ENCODE data around the gene MICAL3.

MICAL3 gene

GRCh38 chr22:17822087-17822486 lies 202.3 kb downstream of the MICAL3 start:
- no peaks in the 10 kb centered on the region for H3K4me1 ChIP-seq (ENCODE audit: insufficient read depth, low read length)
- no peak overlapping the region for H3K9ac ChIP-seq (ENCODE audit: low read depth, low read length)
- H3K9me3 ChIP-seq (ENCODE audit: control insufficient read depth, insufficient read depth, low read length), result no peaks in the 10 kb centered on the region
- no peaks in the 10 kb centered on the region for H3K36me3 ChIP-seq (ENCODE audit: insufficient read depth, low read length)

DNA sequence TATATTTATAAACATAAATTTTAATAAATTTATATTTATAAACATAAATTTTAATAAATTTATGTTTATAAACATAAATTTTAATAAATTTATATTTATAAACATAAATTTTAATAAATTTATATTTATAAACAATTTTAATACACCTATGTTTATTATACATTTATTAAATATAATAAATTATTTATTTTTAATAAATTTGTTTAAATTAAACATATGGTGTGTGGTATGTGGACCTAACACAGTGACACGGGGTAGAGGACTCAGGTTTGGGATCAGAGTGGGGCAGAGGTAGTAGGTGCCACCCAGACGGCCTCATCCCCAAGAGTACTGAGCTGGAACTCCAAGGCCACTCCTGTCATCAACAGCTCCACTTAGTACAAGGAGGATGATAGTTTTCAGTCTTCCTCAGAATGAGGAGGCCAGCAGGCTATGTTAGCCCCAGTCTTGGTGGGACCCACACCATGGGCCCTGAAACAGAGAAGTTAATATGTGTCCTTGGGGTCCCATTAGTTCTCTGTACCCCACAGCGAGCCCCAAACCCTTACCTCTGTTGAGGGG lies 203.4 kb downstream of the MICAL3 start:
- no peaks in the 10 kb centered on the region for H3K9me3 ChIP-seq (ENCODE audit: control insufficient read depth, insufficient read depth, low read length)
- no peaks in the 10 kb centered on the region for H3K36me3 ChIP-seq (ENCODE audit: insufficient read depth, low read length)

GRCh38 chr22:17818649-17819048 lies 205.7 kb downstream of the MICAL3 start:
- H3K36me3 ChIP-seq (ENCODE audit: insufficient read depth, low read length), result no peaks in the 10 kb centered on the region
- H3K9me3 ChIP-seq (ENCODE audit: control insufficient read depth, insufficient read depth, low read length), result no peaks in the 10 kb centered on the region
- no peak overlapping the region for H3K9ac ChIP-seq (ENCODE audit: low read depth, low read length)
- no peaks in the 10 kb centered on the region for H3K4me1 ChIP-seq (ENCODE audit: insufficient read depth, low read length)

More for the DNA sequence above, 203.4 kb downstream of the MICAL3 start:
- H3K4me1 ChIP-seq (ENCODE audit: insufficient read depth, low read length), result no peaks in the 10 kb centered on the region
- H3K9ac ChIP-seq (ENCODE audit: low read depth, low read length), result no peak overlapping the region

- Histone ChIP-seq H3K9ac (ENCODE audit: low read depth, low read length) (no peak overlapping the region), H3K4me1 (ENCODE audit: insufficient read depth, low read length) (no peaks in the 10 kb centered on the region), H3K9me3 (ENCODE audit: control insufficient read depth, insufficient read depth, low read length) (no peaks in the 10 kb centered on the region), H3K36me3 (ENCODE audit: insufficient read depth, low read length) (no peaks in the 10 kb centered on the region)
Measured at GRCh38 chr22:17818180-17818579, 206.2 kb downstream of the MICAL3 start.

DNA sequence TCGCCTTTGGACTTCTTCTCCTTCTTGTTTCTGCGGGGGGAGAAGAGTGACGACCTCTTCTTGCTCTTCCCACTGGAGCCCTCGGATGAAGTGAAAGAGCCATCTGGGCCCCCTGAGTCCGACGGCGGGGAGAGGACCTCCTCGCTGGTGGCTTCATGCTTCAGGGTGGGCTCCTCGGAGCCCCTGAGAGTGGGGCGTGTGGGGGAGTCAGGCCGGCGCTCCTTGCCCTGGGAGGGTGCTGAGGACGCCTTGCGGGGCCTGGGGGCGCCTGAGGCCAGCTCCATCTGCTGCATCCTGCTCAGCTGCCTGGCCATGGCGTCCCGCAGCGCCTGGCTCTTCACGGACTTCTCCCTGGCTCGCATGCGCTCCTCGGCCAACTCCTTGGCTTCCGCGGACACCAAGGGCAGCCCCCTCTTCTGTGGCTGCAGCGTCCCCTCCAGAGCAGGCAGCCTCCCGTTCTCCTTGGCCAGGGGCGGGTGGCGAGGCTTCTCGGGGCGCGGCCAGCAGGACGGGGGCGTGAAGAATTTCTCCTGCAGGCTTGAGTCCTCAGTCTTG lies 206.8 kb downstream of the MICAL3 start:
- Histone ChIP-seq H3K9me3 (ENCODE audit: control insufficient read depth, insufficient read depth, low read length) (no peaks in the 10 kb centered on the region), H3K4me1 (ENCODE audit: insufficient read depth, low read length) (no peaks in the 10 kb centered on the region), H3K9ac (ENCODE audit: low read depth, low read length) (no peak overlapping the region), H3K36me3 (ENCODE audit: insufficient read depth, low read length) (no peaks in the 10 kb centered on the region)

- H3K9me3 ChIP-seq (ENCODE audit: control insufficient read depth, insufficient read depth, low read length), result no peaks in the 10 kb centered on the region
- H3K36me3 ChIP-seq (ENCODE audit: insufficient read depth, low read length), result no peaks in the 10 kb centered on the region
- H3K9ac ChIP-seq (ENCODE audit: low read depth, low read length), result no peak overlapping the region
- H3K4me1 ChIP-seq (ENCODE audit: insufficient read depth, low read length), result no peaks in the 10 kb centered on the region
Measured at GRCh38 chr22:17817079-17817478, 207.3 kb downstream of the MICAL3 start.

- Histone ChIP-seq H3K9me3 (ENCODE audit: control insufficient read depth, insufficient read depth, low read length) (no peaks in the 10 kb centered on the region), H3K4me1 (ENCODE audit: insufficient read depth, low read length) (no peaks in the 10 kb centered on the region), H3K9ac (ENCODE audit: low read depth, low read length) (no peak overlapping the region), H3K36me3 (ENCODE audit: insufficient read depth, low read length) (no peaks in the 10 kb centered on the region)
Measured at GRCh38 chr22:17816649-17817048, 207.7 kb downstream of the MICAL3 start.

- Histone ChIP-seq H3K4me1 (ENCODE audit: insufficient read depth, low read length) (no peaks in the 10 kb centered on the region), H3K9ac (ENCODE audit: low read depth, low read length) (no peak overlapping the region), H3K36me3 (ENCODE audit: insufficient read depth, low read length) (0 out of 2 replicates have a peak, but pooled peaks cover 3% of the 10 kb centered on the region), H3K9me3 (ENCODE audit: control insufficient read depth, insufficient read depth, low read length) (no peaks in the 10 kb centered on the region)
Measured at GRCh38 chr22:17815703-17816254, 208.6 kb downstream of the MICAL3 start.

- H3K9ac ChIP-seq (ENCODE audit: low read depth, low read length), result no peak overlapping the region
- 0 out of 2 replicates have a peak, but pooled peaks cover 3% of the 10 kb centered on the region for H3K36me3 ChIP-seq (ENCODE audit: insufficient read depth, low read length)
- H3K4me1 ChIP-seq (ENCODE audit: insufficient read depth, low read length), result no peaks in the 10 kb centered on the region
- no peaks in the 10 kb centered on the region for H3K9me3 ChIP-seq (ENCODE audit: control insufficient read depth, insufficient read depth, low read length)
Measured at GRCh38 chr22:17814830-17815229, 209.5 kb downstream of the MICAL3 start.

GRCh38 chr22:17814084-17814483 lies 210.3 kb downstream of the MICAL3 start:
- no peak overlapping the region for H3K9ac ChIP-seq (ENCODE audit: low read depth, low read length)
- 0 out of 2 replicates have a peak, but pooled peaks cover 3% of the 10 kb centered on the region for H3K36me3 ChIP-seq (ENCODE audit: insufficient read depth, low read length)
- H3K9me3 ChIP-seq (ENCODE audit: control insufficient read depth, insufficient read depth, low read length), result no peaks in the 10 kb centered on the region
- H3K4me1 ChIP-seq (ENCODE audit: insufficient read depth, low read length), result no peaks in the 10 kb centered on the region

DNA sequence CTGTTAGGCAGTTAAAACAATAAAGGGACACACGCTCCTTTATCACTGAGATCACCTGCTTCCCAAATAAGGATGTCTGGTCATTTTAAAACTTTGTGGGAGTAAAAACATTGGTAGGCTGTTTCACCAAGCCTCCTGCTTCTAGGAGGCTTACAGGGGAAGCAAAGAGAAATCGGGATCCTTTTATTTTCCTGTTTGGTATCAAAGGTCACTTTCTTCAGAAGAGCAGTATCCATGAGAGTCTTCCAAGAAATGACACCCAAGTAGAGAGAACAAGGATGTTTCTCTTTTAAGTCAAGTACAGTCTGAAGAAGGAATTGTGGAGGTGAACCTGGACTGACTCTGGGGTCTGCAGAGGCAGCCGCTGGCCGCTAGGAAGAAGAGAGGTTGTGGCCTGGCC lies 213.2 kb downstream of the MICAL3 start:
- H3K36me3 ChIP-seq (ENCODE audit: insufficient read depth, low read length), result 0 out of 2 replicates have a peak, but pooled peaks cover 3% of the 10 kb centered on the region
- no peaks in the 10 kb centered on the region for H3K9me3 ChIP-seq (ENCODE audit: control insufficient read depth, insufficient read depth, low read length)
- H3K9ac ChIP-seq (ENCODE audit: low read depth, low read length), result no peak overlapping the region
- H3K4me1 ChIP-seq (ENCODE audit: insufficient read depth, low read length), result peaks cover 12% of the 10 kb centered on the region

- Histone ChIP-seq H3K36me3 (ENCODE audit: insufficient read depth, low read length) (0 out of 2 replicates have a peak, but pooled peaks cover 3% of the 10 kb centered on the region), H3K9me3 (ENCODE audit: control insufficient read depth, insufficient read depth, low read length) (no peaks in the 10 kb centered on the region), H3K9ac (ENCODE audit: low read depth, low read length) (no peak overlapping the region), H3K4me1 (ENCODE audit: insufficient read depth, low read length) (peaks cover 12% of the 10 kb centered on the region)
Measured at GRCh38 chr22:17810570-17811116, 213.7 kb downstream of the MICAL3 start.

DNA sequence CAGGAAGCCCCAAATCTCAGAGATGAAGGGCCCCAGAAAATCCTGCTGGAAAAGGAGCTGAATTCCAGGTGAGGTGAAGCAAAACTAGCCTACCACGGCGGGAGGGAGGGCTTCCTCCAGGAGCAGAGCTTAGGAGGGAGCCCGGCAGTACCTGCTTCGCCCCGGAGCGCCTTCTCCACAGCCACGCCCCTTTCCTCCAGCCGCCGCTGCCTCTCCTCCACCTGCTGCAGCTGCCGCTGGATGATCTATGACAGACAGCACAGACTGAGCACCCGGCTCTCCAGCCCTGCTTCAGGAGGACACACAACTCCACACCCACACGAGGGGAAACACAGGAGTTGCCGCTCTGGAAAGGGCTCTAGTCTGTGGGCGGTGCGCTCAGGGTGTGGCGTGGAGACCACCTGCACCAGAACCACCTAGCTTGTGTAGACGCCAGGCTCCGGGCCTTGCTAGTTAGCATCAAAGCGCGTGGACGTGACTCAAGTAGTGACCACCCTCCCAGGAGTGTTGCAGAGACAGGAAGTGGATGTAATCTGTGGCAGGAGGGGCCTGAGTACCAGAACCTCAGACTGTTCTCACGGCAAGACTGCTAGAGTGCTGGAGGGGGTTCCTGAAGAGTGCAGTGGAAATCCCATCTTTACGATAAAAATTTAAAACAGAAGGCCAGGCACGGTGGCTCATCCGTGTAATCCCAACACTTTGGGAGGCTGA lies 215.5 kb downstream of the MICAL3 start:
- no peaks in the 10 kb centered on the region for H3K9me3 ChIP-seq (ENCODE audit: control insufficient read depth, insufficient read depth, low read length)
- H3K9ac ChIP-seq (ENCODE audit: low read depth, low read length), result no peak overlapping the region
- 0 out of 2 replicates have a peak, but pooled peaks cover 3% of the 10 kb centered on the region for H3K36me3 ChIP-seq (ENCODE audit: insufficient read depth, low read length)
- H3K4me1 ChIP-seq (ENCODE audit: insufficient read depth, low read length), result peaks cover 24% of the 10 kb centered on the region

GRCh38 chr22:17807578-17808410 lies 216.6 kb downstream of the MICAL3 start:
- Histone ChIP-seq H3K9me3 (ENCODE audit: control insufficient read depth, insufficient read depth, low read length) (no peaks in the 10 kb centered on the region), H3K36me3 (ENCODE audit: insufficient read depth, low read length) (0 out of 2 replicates have a peak, but pooled peaks cover 3% of the 10 kb centered on the region), H3K4me1 (ENCODE audit: insufficient read depth, low read length) (peaks cover 28% of the 10 kb centered on the region), H3K9ac (ENCODE audit: low read depth, low read length) (no peak overlapping the region)
